ENCODE results near the gene IQCB1. TPM values are rescaled to one million over a fixed set of nuclear protein-coding genes. Genes with fewer than 3 reads are reported as not detected.
A peak's percentile ranks its signal among the peaks of the same experiment; 100 is the strongest.

IQCB1 gene
- total RNA-seq, 1 donor from 2014 or later, result 16.2 TPM

- Histone ChIP-seq H3K4me3 (ENCODE audit: low read length in 3 of 3) (no peak overlapping the region), H3K27me3 (ENCODE audit: control insufficient read depth in 3 of 3, insufficient read depth in 3 of 3, low read length in 3 of 3) (no peaks in the 10 kb centered on the region), H3K4me1 (ENCODE audit: control insufficient read depth in 3 of 3, insufficient read depth in 3 of 3, low read length in 3 of 3) (peaks cover 0 to 2% (median 0%) of the 10 kb centered on the region in 3 donors), H3K36me3 (ENCODE audit: control insufficient read depth in 3 of 3, insufficient read depth in 3 of 3, low read length in 3 of 3) (no peaks in the 10 kb centered on the region), H3K9ac (ENCODE audit: low read depth in 1 of 3, low read length in 3 of 3) (no peak overlapping the region), H3K27ac (ENCODE audit: low read depth, low read length) (no peak overlapping the region), H3K9me3 (ENCODE audit: control insufficient read depth in 3 of 3, low read length in 3 of 3) (no peaks in the 10 kb centered on the region)
Measured at GRCh38 chr3:121735047-121735696, 99.7 kb downstream of the IQCB1 start.

GRCh38 chr3:121730940-121731687 is 103.7 kb downstream of the IQCB1 start:
- H3K27ac ChIP-seq (ENCODE audit: low read depth, low read length), result no peak overlapping the region
- H3K4me3 ChIP-seq (ENCODE audit: low read length in 3 of 3), result no peak overlapping the region

GRCh38 chr3:121724130-121724529 is 110.7 kb downstream of the IQCB1 start:
- no peak overlapping the region for H3K9ac ChIP-seq (ENCODE audit: low read depth in 1 of 3, low read length in 3 of 3)

More at GRCh38 chr3:121730940-121731687, 103.7 kb downstream of the IQCB1 start:
- Histone ChIP-seq H3K9me3 (ENCODE audit: control insufficient read depth in 3 of 3, low read length in 3 of 3) (no peaks in the 10 kb centered on the region), H3K4me1 (ENCODE audit: control insufficient read depth in 3 of 3, insufficient read depth in 3 of 3, low read length in 3 of 3) (peaks cover 0 to 2% (median 0%) of the 10 kb centered on the region in 3 donors), H3K36me3 (ENCODE audit: control insufficient read depth in 3 of 3, insufficient read depth in 3 of 3, low read length in 3 of 3) (peaks cover 2 to 21% (median 18%) of the 10 kb centered on the region in 3 donors), H3K27me3 (ENCODE audit: control insufficient read depth in 3 of 3, insufficient read depth in 3 of 3, low read length in 3 of 3) (no peaks in the 10 kb centered on the region), H3K9ac (ENCODE audit: low read depth in 1 of 3, low read length in 3 of 3) (peak overlapping the region in 1 of 3 donors; percentile 10)

GRCh38 chr3:121723485-121723884 is 111.4 kb downstream of the IQCB1 start:
- Histone ChIP-seq H3K27ac (ENCODE audit: low read depth, low read length) (no peak overlapping the region), H3K27me3 (ENCODE audit: control insufficient read depth in 3 of 3, insufficient read depth in 3 of 3, low read length in 3 of 3) (no peaks in the 10 kb centered on the region), H3K36me3 (ENCODE audit: control insufficient read depth in 3 of 3, insufficient read depth in 3 of 3, low read length in 3 of 3) (peaks cover 26 to 67% (median 50%) of the 10 kb centered on the region in 3 donors), H3K4me3 (ENCODE audit: low read length in 3 of 3) (no peak overlapping the region), H3K9me3 (ENCODE audit: control insufficient read depth in 3 of 3, low read length in 3 of 3) (no peaks in the 10 kb centered on the region), H3K9ac (ENCODE audit: low read depth in 1 of 3, low read length in 3 of 3) (no peak overlapping the region), H3K4me1 (ENCODE audit: control insufficient read depth in 3 of 3, insufficient read depth in 3 of 3, low read length in 3 of 3) (no peaks in the 10 kb centered on the region)

More at GRCh38 chr3:121724130-121724529, 110.7 kb downstream of the IQCB1 start:
- Histone ChIP-seq H3K4me3 (ENCODE audit: low read length in 3 of 3) (no peak overlapping the region), H3K9me3 (ENCODE audit: control insufficient read depth in 3 of 3, low read length in 3 of 3) (no peaks in the 10 kb centered on the region), H3K4me1 (ENCODE audit: control insufficient read depth in 3 of 3, insufficient read depth in 3 of 3, low read length in 3 of 3) (no peaks in the 10 kb centered on the region), H3K27me3 (ENCODE audit: control insufficient read depth in 3 of 3, insufficient read depth in 3 of 3, low read length in 3 of 3) (no peaks in the 10 kb centered on the region), H3K36me3 (ENCODE audit: control insufficient read depth in 3 of 3, insufficient read depth in 3 of 3, low read length in 3 of 3) (peaks cover 26 to 67% (median 54%) of the 10 kb centered on the region in 3 donors), H3K27ac (ENCODE audit: low read depth, low read length) (no peak overlapping the region)

- Histone ChIP-seq H3K27ac (ENCODE audit: low read depth, low read length) (no peak overlapping the region), H3K4me1 (ENCODE audit: control insufficient read depth in 3 of 3, insufficient read depth in 3 of 3, low read length in 3 of 3) (no peaks in the 10 kb centered on the region), H3K9ac (ENCODE audit: low read depth in 1 of 3, low read length in 3 of 3) (no peak overlapping the region), H3K36me3 (ENCODE audit: control insufficient read depth in 3 of 3, insufficient read depth in 3 of 3, low read length in 3 of 3) (peaks cover 31 to 64% (median 55%) of the 10 kb centered on the region in 3 donors), H3K9me3 (ENCODE audit: control insufficient read depth in 3 of 3, low read length in 3 of 3) (no peaks in the 10 kb centered on the region), H3K4me3 (ENCODE audit: low read length in 3 of 3) (no peak overlapping the region), H3K27me3 (ENCODE audit: control insufficient read depth in 3 of 3, insufficient read depth in 3 of 3, low read length in 3 of 3) (no peaks in the 10 kb centered on the region)
Measured at GRCh38 chr3:121722411-121722810, 112.4 kb downstream of the IQCB1 start.

GRCh38 chr3:121720163-121720562 is 114.7 kb downstream of the IQCB1 start:
- H3K4me1 ChIP-seq (ENCODE audit: control insufficient read depth in 3 of 3, insufficient read depth in 3 of 3, low read length in 3 of 3), result no peaks in the 10 kb centered on the region
- no peak overlapping the region for H3K4me3 ChIP-seq (ENCODE audit: low read length in 3 of 3)
- peaks cover 35 to 60% (median 60%) of the 10 kb centered on the region in 3 donors for H3K36me3 ChIP-seq (ENCODE audit: control insufficient read depth in 3 of 3, insufficient read depth in 3 of 3, low read length in 3 of 3)
- no peak overlapping the region for H3K9ac ChIP-seq (ENCODE audit: low read depth in 1 of 3, low read length in 3 of 3)
- H3K27ac ChIP-seq (ENCODE audit: low read depth, low read length), result no peak overlapping the region
- no peaks in the 10 kb centered on the region for H3K27me3 ChIP-seq (ENCODE audit: control insufficient read depth in 3 of 3, insufficient read depth in 3 of 3, low read length in 3 of 3)
- no peaks in the 10 kb centered on the region for H3K9me3 ChIP-seq (ENCODE audit: control insufficient read depth in 3 of 3, low read length in 3 of 3)

Other genes starting within 250 kb of the IQCB1 start
- gene FBXO40, start 241.7 kb downstream of the IQCB1 start, total RNA-seq, result 4.2 TPM
- 9.4 TPM for gene HCLS1, start 174.2 kb downstream of the IQCB1 start, total RNA-seq
- 20.4 TPM for gene GOLGB1, start 85.3 kb downstream of the IQCB1 start, total RNA-seq
- 12.5 TPM for gene EAF2, start 149 bp upstream of the IQCB1 start, total RNA-seq
- gene SLC15A2, start 59.3 kb upstream of the IQCB1 start, total RNA-seq, result 33.4 TPM
- not detected for gene ILDR1, start 187.2 kb upstream of the IQCB1 start, total RNA-seq
- 3.7 TPM for gene CD86, start 220.3 kb upstream of the IQCB1 start, total RNA-seq

Measured in skeletal muscle tissue (tissue), 4 donors.